ENCODE data around the gene ANO1.

ANO1 gene

GRCh38 chr11:70048279-70049024, 29.7 kb upstream of the ANO1 start:
- Histone ChIP-seq H3K27ac (ENCODE audit: low read length) (no peak overlapping the region), H2AFZ (ENCODE audit: low read depth, low read length) (no peak overlapping the region), H3K4me3 (ENCODE audit: low read length) (no peak overlapping the region), H3K79me2 (ENCODE audit: low read length) (no peaks in the 10 kb centered on the region), H3K9ac (ENCODE audit: low read length) (no peak overlapping the region), H4K20me1 (ENCODE audit: insufficient read depth, low read length) (no peaks in the 10 kb centered on the region), H3K4me1 (ENCODE audit: low read length) (no peaks in the 10 kb centered on the region), H3K27me3 (ENCODE audit: low read depth, low read length) (peaks cover 42% of the 10 kb centered on the region), H3K36me3 (replicated peaks; ENCODE audit: low read depth, low read length) (no peaks in the 10 kb centered on the region), H3K9me3 (ENCODE audit: insufficient read depth, low read length) (0 out of 2 replicates have a peak, but pooled peaks cover 2% of the 10 kb centered on the region), H3K4me2 (ENCODE audit: low read length) (no peak overlapping the region)
- TF ChIP-seq EZH2phosphoT487 (IDR thresholded peaks at IDR 0.05; ENCODE audit: low read depth) = no peak
- peak; percentile 27; the same call in 1 of the 2 replicates for TF ChIP-seq CTCF (IDR thresholded peaks at IDR 0.05; ENCODE audit: low read depth, low read length)

GRCh38 chr11:70049045-70049444, 29.1 kb upstream of the ANO1 start:
- no peaks in the 10 kb centered on the region for H3K36me3 ChIP-seq (replicated peaks; ENCODE audit: low read depth, low read length)
- no peaks in the 10 kb centered on the region for H3K9me3 ChIP-seq (ENCODE audit: insufficient read depth, low read length)
- no peak overlapping the region for H2AFZ ChIP-seq (ENCODE audit: low read depth, low read length)
- no peak for TF ChIP-seq CTCF (IDR thresholded peaks at IDR 0.05; ENCODE audit: low read depth, low read length)
- TF ChIP-seq EZH2phosphoT487 (IDR thresholded peaks at IDR 0.05; ENCODE audit: low read depth) = no peak
- no peaks in the 10 kb centered on the region for H3K79me2 ChIP-seq (ENCODE audit: low read length)
- peaks cover 42% of the 10 kb centered on the region for H3K27me3 ChIP-seq (ENCODE audit: low read depth, low read length)
- no peak overlapping the region for H3K27ac ChIP-seq (ENCODE audit: low read length)
- no peak overlapping the region for H3K4me2 ChIP-seq (ENCODE audit: low read length)
- H3K9ac ChIP-seq (ENCODE audit: low read length) = no peak overlapping the region
- no peak overlapping the region for H3K4me3 ChIP-seq (ENCODE audit: low read length)
- no peaks in the 10 kb centered on the region for H3K4me1 ChIP-seq (ENCODE audit: low read length)
- H4K20me1 ChIP-seq (ENCODE audit: insufficient read depth, low read length) = no peaks in the 10 kb centered on the region

- no peak overlapping the region for H3K4me2 ChIP-seq (ENCODE audit: low read length)
- H3K79me2 ChIP-seq (ENCODE audit: low read length) = no peaks in the 10 kb centered on the region
- no peak overlapping the region for H3K27ac ChIP-seq (ENCODE audit: low read length)
- no peaks in the 10 kb centered on the region for H4K20me1 ChIP-seq (ENCODE audit: insufficient read depth, low read length)
- H3K4me3 ChIP-seq (ENCODE audit: low read length) = no peak overlapping the region
- H3K36me3 ChIP-seq (replicated peaks; ENCODE audit: low read depth, low read length) = no peaks in the 10 kb centered on the region
- H3K9me3 ChIP-seq (ENCODE audit: insufficient read depth, low read length) = no peaks in the 10 kb centered on the region
- no peak overlapping the region for H2AFZ ChIP-seq (ENCODE audit: low read depth, low read length)
- no peak overlapping the region for H3K9ac ChIP-seq (ENCODE audit: low read length)
- peaks cover 37% of the 10 kb centered on the region for H3K27me3 ChIP-seq (ENCODE audit: low read depth, low read length)
- TF ChIP-seq CTCF (IDR thresholded peaks at IDR 0.05; ENCODE audit: low read depth, low read length) (no peak), EZH2phosphoT487 (IDR thresholded peaks at IDR 0.05; ENCODE audit: low read depth) (no peak)
- H3K4me1 ChIP-seq (ENCODE audit: low read length) = no peaks in the 10 kb centered on the region
Measured at GRCh38 chr11:70050243-70050642, 27.9 kb upstream of the ANO1 start.

GRCh38 chr11:70054004-70054403, 24.1 kb upstream of the ANO1 start:
- H3K9me3 ChIP-seq (ENCODE audit: insufficient read depth, low read length) = peaks cover 4% of the 10 kb centered on the region; the same call in 1 of the 2 replicates
- H3K4me3 ChIP-seq (ENCODE audit: low read length) = no peak overlapping the region
- peaks cover 12% of the 10 kb centered on the region; the same call in 1 of the 2 replicates for H3K27me3 ChIP-seq (ENCODE audit: low read depth, low read length)
- no peak overlapping the region for H3K4me2 ChIP-seq (ENCODE audit: low read length)
- no peaks in the 10 kb centered on the region for H3K36me3 ChIP-seq (replicated peaks; ENCODE audit: low read depth, low read length)
- no peaks in the 10 kb centered on the region for H4K20me1 ChIP-seq (ENCODE audit: insufficient read depth, low read length)
- TF ChIP-seq CTCF (IDR thresholded peaks at IDR 0.05; ENCODE audit: low read depth, low read length) = no peak
- no peak for TF ChIP-seq EZH2phosphoT487 (IDR thresholded peaks at IDR 0.05; ENCODE audit: low read depth)
- no peaks in the 10 kb centered on the region for H3K79me2 ChIP-seq (ENCODE audit: low read length)
- no peaks in the 10 kb centered on the region for H3K4me1 ChIP-seq (ENCODE audit: low read length)
- H3K27ac ChIP-seq (ENCODE audit: low read length) = no peak overlapping the region
- H2AFZ ChIP-seq (ENCODE audit: low read depth, low read length) = no peak overlapping the region
- H3K9ac ChIP-seq (ENCODE audit: low read length) = no peak overlapping the region

All from OCI-LY3 (cell line).